Activated CD8-positive, alpha-beta T cell treated with anti-CD3 and anti-CD28 coated beads for 36 hours (primary cell): ENCODE measurements around the gene SRC. TPM values are rescaled to one million over a fixed set of nuclear protein-coding genes. Genes with fewer than 3 reads are reported as not detected.

Experiments used
- ATAC-seq: fragments of 200-7000 bp; cut with Tn5 transposase; one replicate; pipeline ENCODE4 v1.10.0; 2021; ENCODE audit warnings: mild to moderate bottlenecking, moderate library complexity
- CTCF ChIA-PET: fragments of 350-600 bp; sonication (Branson Sonifier 250); formaldehyde crosslinking; loops from one replicate; lab custom pipeline; 2021; ENCODE audit warnings: antibody characterized with exemption; lab: Charles Lee
- POLR2A ChIA-PET: fragments of 350-600 bp; sonication (Branson Sonifier 250); formaldehyde crosslinking; loops from one replicate; lab custom pipeline; 2021; ENCODE audit warnings: antibody characterized with exemption; lab: Charles Lee
- DNase-seq: peaks from one replicate; pipeline ENCODE4 v3.0.0-alpha.2; 2020
- H3K27ac Mint-ChIP-seq: one replicate; pipeline ENCODE4 v1.8.0; 2021; ENCODE audit warnings: mild to moderate bottlenecking, mixed read lengths
- H3K27me3 Mint-ChIP-seq: one replicate; pipeline ENCODE4 v1.8.0; 2021; ENCODE audit warnings: mixed read lengths
- H3K36me3 Mint-ChIP-seq: one replicate; pipeline ENCODE4 v1.8.0; 2021; ENCODE audit warnings: low read depth, mixed read lengths
- H3K4me1 Mint-ChIP-seq: one replicate; pipeline ENCODE4 v1.8.0; 2021; ENCODE audit warnings: low read depth, mixed read lengths
- H3K4me3 Mint-ChIP-seq: one replicate; pipeline ENCODE4 v1.8.0; 2021; ENCODE audit warnings: mild to moderate bottlenecking, moderate library complexity, mixed read lengths
- H3K9me3 Mint-ChIP-seq: one replicate; pipeline ENCODE4 v1.8.0; 2021; ENCODE audit warnings: mixed read lengths
- CTCF ChIP-seq: fragments of 200-600 bp; IDR thresholded peaks from one replicate; pipeline ENCODE4 v1.8.0; 2022; ENCODE audit warnings: antibody characterized with exemption, mild to moderate bottlenecking
- intact Hi-C: fragments of 100-400 bp; cut with micrococcal nuclease; formaldehyde crosslinking; loops from one replicate; pipeline ENCODE4 v1.10.0; 2022
- total RNA-seq, 2 experiments: library from RNA; stranded (reverse); gene quantifications; one replicate each; pipeline ENCODE4 v1.2.3, GENCODE V29; 2021

SRC gene
- total RNA-seq, 2 experiments from 2014 or later, result 0.88 to 2.4 TPM

DNA sequence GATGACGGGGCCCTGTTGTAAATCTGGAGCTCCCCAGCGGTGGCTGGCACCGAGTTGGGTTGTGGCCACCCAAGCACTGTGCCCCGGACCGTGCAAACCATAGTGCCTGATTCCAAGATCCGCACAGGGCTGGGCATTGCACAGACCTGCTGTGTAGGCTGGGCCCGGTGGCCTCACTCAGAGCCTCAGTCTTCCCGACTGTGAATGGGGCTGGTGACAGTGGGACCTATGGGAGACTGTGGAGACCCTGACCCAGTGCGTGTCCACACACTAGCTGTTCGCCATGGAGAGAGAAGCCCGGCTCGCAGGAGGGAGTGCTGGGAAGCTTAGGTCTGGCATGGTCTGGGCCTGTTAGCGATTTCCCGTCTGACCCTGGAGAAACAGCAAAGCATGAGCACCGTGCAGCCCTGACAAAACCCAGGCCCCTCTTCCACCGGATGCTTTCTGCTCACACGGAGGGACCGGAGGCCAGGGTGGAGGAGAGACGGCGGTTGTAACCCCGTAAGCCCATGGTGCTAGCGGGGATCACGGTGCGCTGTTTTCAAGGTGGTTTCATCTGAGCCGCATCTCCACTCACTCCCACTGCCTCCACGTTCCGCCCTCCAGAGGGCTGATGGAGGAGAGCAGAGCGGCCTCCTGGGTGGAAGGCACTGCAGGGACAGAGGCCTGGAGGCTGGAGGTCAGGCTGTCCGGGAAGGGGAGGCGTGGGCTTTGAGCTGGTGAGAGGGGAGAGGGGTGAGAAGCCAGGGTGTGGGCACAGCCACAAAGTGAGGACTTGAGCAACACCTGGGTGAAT lies 52.2 kb downstream of the SRC start:
- no peaks in the 10 kb centered on the region for H3K9me3 Mint-ChIP-seq
- H3K4me3 Mint-ChIP-seq, result no peak overlapping the region
- intact Hi-C loops, result no loop called here
- ChIA-PET CTCF (no interaction called here), POLR2A (no interaction called here)
- H3K27me3 Mint-ChIP-seq, result no peaks in the 10 kb centered on the region
- H3K27ac Mint-ChIP-seq, result no peak overlapping the region
- no peaks in the 10 kb centered on the region for H3K36me3 Mint-ChIP-seq
- no peaks in the 10 kb centered on the region for H3K4me1 Mint-ChIP-seq
- no peak for TF ChIP-seq CTCF
- no peak for DNase-seq
- ATAC-seq, result no peak

DNA sequence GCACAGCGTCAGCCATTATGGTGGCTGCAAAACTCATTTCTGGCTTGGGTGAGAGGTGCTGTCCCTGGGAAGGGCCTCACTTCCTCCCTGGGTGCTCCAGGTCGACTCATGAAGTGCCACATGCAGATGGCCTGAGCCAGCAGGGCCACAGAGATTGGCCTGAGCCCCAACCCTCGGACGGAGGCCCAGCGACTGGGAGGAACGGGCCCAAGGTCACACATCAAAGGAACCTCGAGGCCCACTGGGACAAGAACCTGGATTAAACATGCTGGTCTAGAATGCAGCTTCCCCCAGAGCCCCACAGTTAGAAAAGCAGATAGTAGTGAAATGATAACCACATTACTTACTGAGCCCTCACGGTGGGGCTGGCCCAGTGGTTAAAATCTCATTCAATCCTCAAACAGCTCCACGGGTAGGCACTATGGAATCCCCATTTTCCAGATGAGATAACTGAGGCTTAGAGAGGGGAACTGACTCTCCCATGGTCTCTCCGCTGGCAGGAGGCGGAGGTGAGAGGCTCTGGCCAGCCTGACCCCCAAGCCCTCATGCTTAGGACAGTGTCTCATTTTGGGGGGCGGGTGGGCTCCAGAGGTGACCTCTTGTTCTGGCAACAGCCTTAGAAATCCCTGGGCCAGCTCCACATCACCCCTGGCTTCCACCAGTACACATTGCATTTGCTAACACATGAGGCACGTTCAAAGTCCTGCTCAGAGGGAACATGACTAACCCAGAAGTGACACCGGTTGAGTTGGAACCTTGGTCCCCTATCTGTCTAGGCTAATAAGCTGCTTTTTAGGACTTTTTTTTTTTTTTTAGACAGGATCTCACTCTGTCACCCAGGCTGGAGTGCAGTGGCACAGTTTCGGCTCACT lies 53.0 kb downstream of the SRC start:
- Mint-ChIP-seq H3K27me3 (no peaks in the 10 kb centered on the region), H3K9me3 (no peaks in the 10 kb centered on the region), H3K4me3 (no peak overlapping the region), H3K4me1 (no peaks in the 10 kb centered on the region), H3K27ac (no peak overlapping the region), H3K36me3 (no peaks in the 10 kb centered on the region)
- TF ChIP-seq CTCF, result no peak
- ATAC-seq (peak; percentile 10), DNase-seq (no peak)
- CTCF ChIA-PET, result interaction anchor here (1.1 kb wide), 1 partner anchor 165 kb away, joined by 4 read pairs; no protein-coding TSS in a partner anchor
- intact Hi-C loops, result no loop called here
- POLR2A ChIA-PET, result interaction anchor here (0.6 kb wide), 1 partner anchor 47 kb away, joined by 3 read pairs; no protein-coding TSS in a partner anchor

DNA sequence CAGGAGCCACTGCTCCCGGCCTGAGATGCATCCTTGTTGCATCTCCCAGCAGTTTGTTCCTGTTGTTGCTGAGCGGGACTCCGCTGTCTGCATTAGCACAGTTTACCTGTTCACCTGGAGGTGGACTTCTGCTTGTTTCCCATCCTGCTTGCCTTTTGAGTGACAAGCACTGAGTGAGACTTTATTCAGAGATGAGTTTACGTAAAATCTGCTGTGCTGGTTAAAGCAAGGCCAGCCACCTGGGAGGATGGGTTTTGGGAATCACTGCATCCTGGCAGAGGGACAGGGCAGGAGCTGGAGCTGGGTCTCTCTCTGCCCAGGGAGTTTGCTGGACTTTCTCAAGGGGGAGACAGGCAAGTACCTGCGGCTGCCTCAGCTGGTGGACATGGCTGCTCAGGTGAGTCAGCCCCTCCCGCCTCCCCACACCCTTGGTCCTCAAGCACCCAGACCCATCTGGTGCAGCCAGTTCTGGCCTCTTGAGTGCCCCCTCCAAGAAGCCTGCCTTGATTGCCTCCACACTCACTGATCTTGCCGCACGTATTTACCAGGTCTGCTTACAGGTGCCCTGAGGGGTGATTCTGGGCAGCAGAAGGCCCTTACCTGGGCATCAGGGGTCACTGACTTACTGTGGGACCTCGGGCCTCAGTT lies 55.5 kb downstream of the SRC start:
- Mint-ChIP-seq H3K36me3 (no peaks in the 10 kb centered on the region), H3K4me3 (no peak overlapping the region), H3K27me3 (peaks cover 4% of the 10 kb centered on the region), H3K4me1 (peaks cover 6% of the 10 kb centered on the region), H3K9me3 (no peaks in the 10 kb centered on the region), H3K27ac (no peak overlapping the region)
- intact Hi-C loops, result no loop called here
- DNase-seq (no peak), ATAC-seq (no peak)
- ChIA-PET POLR2A (no interaction called here), CTCF (no interaction called here)
- TF ChIP-seq CTCF, result no peak

DNA sequence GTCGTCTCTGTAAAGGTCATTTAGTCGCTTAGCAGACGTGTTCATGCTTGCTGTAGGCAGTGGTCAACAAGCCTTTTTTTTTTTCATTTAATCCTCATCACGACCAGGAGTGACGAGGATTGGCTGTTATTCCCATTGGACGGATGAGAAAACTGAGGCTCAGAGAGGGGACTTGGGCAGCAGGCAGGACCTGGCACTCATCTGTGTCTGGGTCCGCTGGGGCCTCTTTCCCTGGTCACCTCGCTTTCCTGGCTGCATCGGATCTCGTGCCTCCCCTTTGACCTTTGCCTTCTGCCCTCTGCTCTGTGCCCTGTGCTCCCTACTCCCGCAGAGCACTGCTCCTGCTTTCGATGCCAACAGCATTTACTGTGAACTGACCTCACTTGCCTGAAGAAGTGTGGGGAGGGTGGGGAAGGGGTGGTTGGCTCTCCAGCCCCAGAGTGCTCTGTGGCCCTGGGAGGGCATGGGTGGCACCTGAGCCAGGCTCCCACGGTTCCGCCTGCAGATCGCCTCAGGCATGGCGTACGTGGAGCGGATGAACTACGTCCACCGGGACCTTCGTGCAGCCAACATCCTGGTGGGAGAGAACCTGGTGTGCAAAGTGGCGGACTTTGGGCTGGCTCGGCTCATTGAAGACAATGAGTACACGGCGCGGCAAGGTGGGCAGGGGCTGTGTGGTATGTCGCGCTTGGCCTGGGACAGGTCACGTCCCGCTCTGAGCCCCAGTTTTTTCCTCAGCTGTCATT lies 56.2 kb downstream of the SRC start:
- H3K36me3 Mint-ChIP-seq, result no peaks in the 10 kb centered on the region
- POLR2A ChIA-PET, result no interaction called here
- peaks cover 4% of the 10 kb centered on the region for H3K27me3 Mint-ChIP-seq
- CTCF ChIA-PET, result no interaction called here
- DNase-seq, result no peak
- H3K4me3 Mint-ChIP-seq, result no peak overlapping the region
- ATAC-seq, result no peak
- no peak for TF ChIP-seq CTCF
- H3K27ac Mint-ChIP-seq, result no peak overlapping the region
- H3K9me3 Mint-ChIP-seq, result no peaks in the 10 kb centered on the region
- intact Hi-C loops, result no loop called here
- peaks cover 6% of the 10 kb centered on the region for H3K4me1 Mint-ChIP-seq
